Measurements from ENCODE around the gene NREP.

GRCh38 chr5:111792471-111793058, 35.6 kb upstream of the NREP start:
- TF ChIP-seq GATA2 (IDR thresholded peaks at IDR 0.05; ENCODE audit: low read depth, low read length) (no peak), GATA3 (IDR thresholded peaks at IDR 0.05; ENCODE audit: low read depth, low read length) (no peak)
